ENCODE data around the gene PARVG.

The PARVG gene

DNA sequence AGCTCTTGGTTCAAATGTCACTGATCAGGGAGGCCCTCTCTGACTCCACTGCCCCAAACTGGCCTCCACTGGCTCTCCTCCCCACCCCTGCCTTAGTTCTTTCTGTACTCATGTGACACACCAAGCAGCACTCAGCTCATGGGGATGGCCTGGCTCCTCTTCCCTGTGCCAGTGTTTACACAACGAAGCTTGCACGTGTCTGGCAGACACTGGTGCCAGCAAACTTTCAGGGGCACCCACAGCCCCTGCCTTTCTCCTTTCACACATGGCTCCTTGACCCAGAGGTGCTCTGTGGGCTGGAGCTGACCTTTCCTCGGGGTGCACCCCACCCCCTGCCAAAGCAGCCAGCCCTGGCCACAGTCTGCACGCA lies 37.6 kb upstream of the PARVG start:
- H3K4me3 ChIP-seq (ENCODE audit: low read length), result no peak overlapping the region
- H3K36me3 ChIP-seq (ENCODE audit: control insufficient read depth, insufficient read depth, low read length, severe bottlenecking), result peaks cover 12% of the 10 kb centered on the region
- no peak for DNase-seq (ENCODE audit: low read depth)
- no peak overlapping the region for H3K9ac ChIP-seq (ENCODE audit: low read length)
- no peaks in the 10 kb centered on the region for H3K27me3 ChIP-seq (replicated peaks; ENCODE audit: control insufficient read depth, insufficient read depth, low read length)
- H3K9me3 ChIP-seq (ENCODE audit: control insufficient read depth, low read length), result no peaks in the 10 kb centered on the region
- peaks cover 20% of the 10 kb centered on the region for H3K4me1 ChIP-seq (ENCODE audit: control insufficient read depth, insufficient read depth, low read length)

DNA sequence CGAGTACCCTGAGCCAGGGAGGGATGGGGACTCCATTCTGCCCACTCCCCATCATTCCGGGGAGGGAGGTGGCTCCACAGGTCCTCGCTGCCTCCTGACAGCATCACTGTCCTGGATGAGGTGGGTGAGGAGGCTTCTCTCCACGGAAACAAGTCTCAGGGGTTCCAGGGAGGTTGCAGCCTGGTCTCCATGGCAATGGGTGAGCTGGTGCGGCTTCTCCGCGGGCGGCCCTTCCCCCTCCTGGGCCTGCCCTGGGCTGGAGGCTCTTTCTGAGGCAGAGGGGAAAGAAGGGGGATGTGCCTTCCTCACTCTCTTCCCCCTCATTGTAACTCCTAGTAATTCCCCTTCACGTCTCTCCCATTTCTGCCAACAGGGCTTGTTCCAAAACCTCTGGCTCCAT lies 37.1 kb upstream of the PARVG start:
- Histone ChIP-seq H3K9me3 (ENCODE audit: control insufficient read depth, low read length) (no peaks in the 10 kb centered on the region), H3K4me1 (ENCODE audit: control insufficient read depth, insufficient read depth, low read length) (peaks cover 20% of the 10 kb centered on the region), H3K4me3 (ENCODE audit: low read length) (no peak overlapping the region), H3K36me3 (ENCODE audit: control insufficient read depth, insufficient read depth, low read length, severe bottlenecking) (peaks cover 7% of the 10 kb centered on the region), H3K9ac (ENCODE audit: low read length) (no peak overlapping the region), H3K27me3 (replicated peaks; ENCODE audit: control insufficient read depth, insufficient read depth, low read length) (no peaks in the 10 kb centered on the region)
- no peak for DNase-seq (ENCODE audit: low read depth)

GRCh38 chr22:44144046-44144569 lies 36.6 kb upstream of the PARVG start:
- H3K36me3 ChIP-seq (ENCODE audit: control insufficient read depth, insufficient read depth, low read length, severe bottlenecking), result peaks cover 1% of the 10 kb centered on the region
- no peak overlapping the region for H3K4me3 ChIP-seq (ENCODE audit: low read length)
- DNase-seq (ENCODE audit: low read depth), result no peak
- peaks cover 20% of the 10 kb centered on the region for H3K4me1 ChIP-seq (ENCODE audit: control insufficient read depth, insufficient read depth, low read length)
- H3K9ac ChIP-seq (ENCODE audit: low read length), result no peak overlapping the region
- no peaks in the 10 kb centered on the region for H3K27me3 ChIP-seq (replicated peaks; ENCODE audit: control insufficient read depth, insufficient read depth, low read length)
- H3K9me3 ChIP-seq (ENCODE audit: control insufficient read depth, low read length), result no peaks in the 10 kb centered on the region

- H3K4me3 ChIP-seq (ENCODE audit: low read length), result no peak overlapping the region
- no peak for DNase-seq (ENCODE audit: low read depth)
- no peaks in the 10 kb centered on the region for H3K27me3 ChIP-seq (replicated peaks; ENCODE audit: control insufficient read depth, insufficient read depth, low read length)
- no peak overlapping the region for H3K9ac ChIP-seq (ENCODE audit: low read length)
- H3K4me1 ChIP-seq (ENCODE audit: control insufficient read depth, insufficient read depth, low read length), result peaks cover 20% of the 10 kb centered on the region
- no peaks in the 10 kb centered on the region for H3K9me3 ChIP-seq (ENCODE audit: control insufficient read depth, low read length)
- no peaks in the 10 kb centered on the region for H3K36me3 ChIP-seq (ENCODE audit: control insufficient read depth, insufficient read depth, low read length, severe bottlenecking)
Measured at GRCh38 chr22:44145544-44145943, 35.2 kb upstream of the PARVG start.

DNA sequence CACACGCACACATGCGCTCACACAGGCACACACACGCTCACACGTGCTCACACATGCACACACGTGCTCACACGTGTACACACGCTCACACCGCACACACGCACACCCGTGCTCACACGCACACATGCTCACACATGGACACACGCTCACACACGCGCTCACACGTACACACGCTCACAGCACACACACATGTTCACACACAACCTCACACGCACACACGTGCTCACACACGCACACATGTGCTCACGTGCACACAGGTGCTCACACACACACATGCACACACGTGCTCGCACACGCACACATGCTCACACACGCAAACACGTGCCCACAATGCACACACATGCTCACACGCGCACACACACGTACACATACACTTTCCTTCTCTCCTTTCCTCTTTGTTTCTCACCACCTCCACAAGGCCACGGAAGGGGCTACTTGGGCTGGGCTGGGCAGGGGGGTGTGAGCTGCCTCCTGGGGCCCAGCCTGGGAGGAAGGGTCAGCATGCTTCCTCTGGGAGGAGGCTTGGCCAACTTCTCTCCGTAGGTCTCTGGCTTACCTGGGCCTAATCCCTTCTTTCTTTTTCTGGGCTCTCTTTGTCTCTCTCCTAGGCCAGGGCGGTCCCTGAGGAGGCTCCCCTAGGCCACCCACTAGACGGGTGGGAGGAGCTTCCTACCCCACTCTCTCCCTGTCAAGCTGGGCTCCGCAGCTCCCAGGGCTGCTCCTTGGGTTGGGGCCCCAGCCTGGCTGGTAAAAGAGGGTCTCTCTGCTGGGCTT lies 34.5 kb upstream of the PARVG start:
- no peaks in the 10 kb centered on the region for H3K9me3 ChIP-seq (ENCODE audit: control insufficient read depth, low read length)
- H3K36me3 ChIP-seq (ENCODE audit: control insufficient read depth, insufficient read depth, low read length, severe bottlenecking), result no peaks in the 10 kb centered on the region
- no peak overlapping the region for H3K4me3 ChIP-seq (ENCODE audit: low read length)
- H3K9ac ChIP-seq (ENCODE audit: low read length), result no peak overlapping the region
- H3K27me3 ChIP-seq (replicated peaks; ENCODE audit: control insufficient read depth, insufficient read depth, low read length), result no peaks in the 10 kb centered on the region
- no peak for DNase-seq (ENCODE audit: low read depth)
- peaks cover 20% of the 10 kb centered on the region for H3K4me1 ChIP-seq (ENCODE audit: control insufficient read depth, insufficient read depth, low read length)

GRCh38 chr22:44147008-44147645 lies 33.6 kb upstream of the PARVG start:
- Histone ChIP-seq H3K4me1 (ENCODE audit: control insufficient read depth, insufficient read depth, low read length) (peaks cover 28% of the 10 kb centered on the region), H3K9ac (ENCODE audit: low read length) (no peak overlapping the region), H3K4me3 (ENCODE audit: low read length) (no peak overlapping the region), H3K36me3 (ENCODE audit: control insufficient read depth, insufficient read depth, low read length, severe bottlenecking) (no peaks in the 10 kb centered on the region), H3K9me3 (ENCODE audit: control insufficient read depth, low read length) (no peaks in the 10 kb centered on the region), H3K27me3 (replicated peaks; ENCODE audit: control insufficient read depth, insufficient read depth, low read length) (no peaks in the 10 kb centered on the region)
- no peak for DNase-seq (ENCODE audit: low read depth)

GRCh38 chr22:44147821-44148574 lies 32.7 kb upstream of the PARVG start:
- Histone ChIP-seq H3K9ac (ENCODE audit: low read length) (no peak overlapping the region), H3K36me3 (ENCODE audit: control insufficient read depth, insufficient read depth, low read length, severe bottlenecking) (no peaks in the 10 kb centered on the region), H3K27me3 (replicated peaks; ENCODE audit: control insufficient read depth, insufficient read depth, low read length) (no peaks in the 10 kb centered on the region), H3K4me3 (ENCODE audit: low read length) (no peak overlapping the region), H3K4me1 (ENCODE audit: control insufficient read depth, insufficient read depth, low read length) (peaks cover 21% of the 10 kb centered on the region), H3K9me3 (ENCODE audit: control insufficient read depth, low read length) (no peaks in the 10 kb centered on the region)
- no peak for DNase-seq (ENCODE audit: low read depth)

DNA sequence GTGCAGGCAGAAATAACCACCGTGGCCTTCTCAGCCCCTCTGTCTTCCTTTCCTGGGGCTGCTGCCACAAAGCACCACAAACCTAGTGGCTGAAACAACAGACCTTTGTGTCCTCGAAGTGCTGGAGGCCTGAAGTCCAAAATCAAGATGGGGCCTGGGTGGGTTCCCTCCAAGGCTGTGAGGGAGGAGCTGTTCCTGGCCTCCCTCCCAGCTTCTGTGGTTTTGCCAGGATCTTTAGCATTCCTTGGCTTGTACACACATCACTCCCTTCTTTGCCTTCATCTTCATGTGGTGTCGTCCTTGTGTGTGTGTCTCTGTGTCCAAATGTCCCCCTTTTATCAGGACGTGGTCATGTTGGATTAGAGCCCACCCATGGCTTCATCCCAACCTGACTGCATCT lies 29.0 kb upstream of the PARVG start:
- Histone ChIP-seq H3K9me3 (ENCODE audit: control insufficient read depth, low read length) (no peaks in the 10 kb centered on the region), H3K9ac (ENCODE audit: low read length) (no peak overlapping the region), H3K4me3 (ENCODE audit: low read length) (no peak overlapping the region), H3K36me3 (ENCODE audit: control insufficient read depth, insufficient read depth, low read length, severe bottlenecking) (no peaks in the 10 kb centered on the region), H3K27me3 (replicated peaks; ENCODE audit: control insufficient read depth, insufficient read depth, low read length) (no peaks in the 10 kb centered on the region), H3K4me1 (ENCODE audit: control insufficient read depth, insufficient read depth, low read length) (peaks cover 8% of the 10 kb centered on the region)
- peak; percentile 79 for DNase-seq (ENCODE audit: low read depth)

DNA sequence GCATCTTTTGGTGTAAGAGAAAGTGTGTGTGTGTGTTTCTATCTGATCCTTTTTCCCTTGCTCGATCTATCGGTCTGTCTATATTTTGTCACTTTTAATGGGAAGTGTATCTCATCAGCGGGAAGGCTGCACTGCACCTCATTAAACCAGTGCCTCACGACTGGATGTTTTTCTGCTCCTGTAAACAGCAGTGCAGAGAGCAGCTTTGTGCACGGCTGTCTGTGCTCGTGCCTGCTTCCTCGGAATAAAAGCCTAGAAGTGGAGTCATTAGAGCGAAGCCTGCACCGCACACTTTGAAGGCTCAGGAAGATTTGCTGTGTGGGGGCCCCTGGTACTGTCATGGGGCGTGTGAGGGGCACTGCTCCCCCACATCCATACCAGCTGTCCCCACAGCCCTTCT lies 27.0 kb upstream of the PARVG start:
- Histone ChIP-seq H3K4me3 (ENCODE audit: low read length) (no peak overlapping the region), H3K27me3 (replicated peaks; ENCODE audit: control insufficient read depth, insufficient read depth, low read length) (no peaks in the 10 kb centered on the region)

DNA sequence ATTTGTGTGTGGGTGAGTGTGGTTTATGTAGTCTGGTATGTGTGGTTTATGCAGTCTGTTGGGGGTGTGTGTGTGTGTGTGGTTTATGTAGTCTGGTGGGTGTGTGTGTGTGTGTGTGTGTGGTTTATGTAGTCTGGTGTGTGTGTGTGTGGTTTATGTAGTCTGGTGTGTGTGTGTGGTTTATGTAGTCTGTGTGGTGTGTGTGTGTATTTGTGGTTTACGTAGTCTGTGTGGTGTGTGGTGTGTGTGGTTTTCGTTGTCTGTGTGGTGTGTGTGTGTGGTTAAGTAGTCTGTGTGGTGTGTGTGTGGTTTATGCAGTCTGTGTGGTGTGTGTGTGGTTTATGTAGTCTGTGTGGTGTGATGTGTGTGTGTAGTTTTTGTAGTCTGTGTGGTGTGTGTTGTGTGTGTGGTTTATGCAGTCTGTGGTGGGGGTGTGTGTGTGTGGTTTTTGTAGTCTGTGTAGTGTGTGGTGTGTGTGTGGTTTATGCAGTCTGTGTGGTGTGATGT lies 26.2 kb upstream of the PARVG start:
- H3K9me3 ChIP-seq (ENCODE audit: control insufficient read depth, low read length), result no peaks in the 10 kb centered on the region
- no peak for DNase-seq (ENCODE audit: low read depth)
- H3K9ac ChIP-seq (ENCODE audit: low read length), result no peak overlapping the region
- peaks cover 12% of the 10 kb centered on the region for H3K36me3 ChIP-seq (ENCODE audit: control insufficient read depth, insufficient read depth, low read length, severe bottlenecking)
- H3K4me1 ChIP-seq (ENCODE audit: control insufficient read depth, insufficient read depth, low read length), result peaks cover 17% of the 10 kb centered on the region
- H3K4me3 ChIP-seq (ENCODE audit: low read length), result no peak overlapping the region
- no peaks in the 10 kb centered on the region for H3K27me3 ChIP-seq (replicated peaks; ENCODE audit: control insufficient read depth, insufficient read depth, low read length)

More for the DNA sequence above, 27.0 kb upstream of the PARVG start:
- Histone ChIP-seq H3K9me3 (ENCODE audit: control insufficient read depth, low read length) (no peaks in the 10 kb centered on the region), H3K36me3 (ENCODE audit: control insufficient read depth, insufficient read depth, low read length, severe bottlenecking) (peaks cover 8% of the 10 kb centered on the region), H3K4me1 (ENCODE audit: control insufficient read depth, insufficient read depth, low read length) (peaks cover 11% of the 10 kb centered on the region), H3K9ac (ENCODE audit: low read length) (no peak overlapping the region)
- DNase-seq (ENCODE audit: low read depth), result no peak

- Histone ChIP-seq H3K9me3 (ENCODE audit: control insufficient read depth, low read length) (no peaks in the 10 kb centered on the region), H3K4me3 (ENCODE audit: low read length) (no peak overlapping the region), H3K4me1 (ENCODE audit: control insufficient read depth, insufficient read depth, low read length) (peaks cover 21% of the 10 kb centered on the region), H3K27me3 (replicated peaks; ENCODE audit: control insufficient read depth, insufficient read depth, low read length) (no peaks in the 10 kb centered on the region), H3K36me3 (ENCODE audit: control insufficient read depth, insufficient read depth, low read length, severe bottlenecking) (peaks cover 12% of the 10 kb centered on the region), H3K9ac (ENCODE audit: low read length) (no peak overlapping the region)
- no peak for DNase-seq (ENCODE audit: low read depth)
Measured at GRCh38 chr22:44155115-44155514, 25.6 kb upstream of the PARVG start.

Measured in adipocyte (in vitro differentiated cells).